OCI-LY1 (cell line): Measurements from ENCODE around the gene ADGRV1.

Experiments used
- H2AFZ ChIP-seq: fragments of 200-600 bp; sonication (generic), shearing (Covaris generic); 2 replicates; pipeline ENCODE4 v1.6.0; 2014; ENCODE audit warnings: antibody characterized with exemption, mild to moderate bottlenecking, low read length
- H3F3A ChIP-seq: fragments of 200-600 bp; sonication (generic), shearing (Covaris generic); 2 replicates; pipeline ENCODE4 v1.6.0; 2014; ENCODE audit warnings: mild to moderate bottlenecking, antibody characterized with exemption, low read length, moderate library complexity; ENCODE audit not compliant: insufficient read depth
- H3K27ac ChIP-seq: fragments of 200-600 bp; sonication (generic); 2 replicates; pipeline ENCODE4 v1.5.1; 2014; ENCODE audit warnings: low read length, mixed run types, mild to moderate bottlenecking, low read depth; ENCODE audit not compliant: poor library complexity, severe bottlenecking
- H3K27me3 ChIP-seq: fragments of 200-600 bp; sonication (generic); 2 replicates; pipeline ENCODE4 v1.6.0; 2014; ENCODE audit warnings: antibody characterized with exemption, mild to moderate bottlenecking, low read length, moderate library complexity; ENCODE audit not compliant: insufficient read depth
- H3K36me3 ChIP-seq: fragments of 200-600 bp; sonication (generic); 2 replicates; pipeline ENCODE4 v1.6.1; 2014; ENCODE audit warnings: mild to moderate bottlenecking, antibody characterized with exemption, low read length, moderate library complexity, mixed read lengths; ENCODE audit not compliant: insufficient read depth
- H3K4me1 ChIP-seq: fragments of 200-600 bp; sonication (generic); 2 replicates; pipeline ENCODE4 v1.5.1; 2014; ENCODE audit warnings: mild to moderate bottlenecking, low read length, moderate library complexity; ENCODE audit not compliant: insufficient read depth, severe bottlenecking
- H3K4me2 ChIP-seq: fragments of 200-600 bp; sonication (generic), shearing (Covaris generic); 2 replicates; pipeline ENCODE4 v1.6.1; 2014; ENCODE audit warnings: low read length
- H3K4me3 ChIP-seq: fragments of 200-600 bp; sonication (generic); 2 replicates; pipeline ENCODE4 v1.5.1; 2014; ENCODE audit warnings: low read length, low read depth, mild to moderate bottlenecking, mixed read lengths; ENCODE audit not compliant: poor library complexity, severe bottlenecking
- H3K79me2 ChIP-seq: fragments of 200-600 bp; shearing (Covaris generic); 2 replicates; pipeline ENCODE4 v1.6.1; 2016; ENCODE audit warnings: mixed run types, low read length, mixed read lengths; ENCODE audit not compliant: insufficient read depth
- H3K9ac ChIP-seq: fragments of 200-600 bp; sonication (generic), shearing (Covaris generic); 2 replicates; pipeline ENCODE4 v1.6.1; 2014; ENCODE audit warnings: mild to moderate bottlenecking, low read length, mixed read lengths
- H3K9me2 ChIP-seq: fragments of 200-600 bp; sonication (generic), shearing (Covaris generic); 2 replicates; pipeline ENCODE4 v1.6.1; 2014; ENCODE audit warnings: low read depth, mild to moderate bottlenecking, low read length, mixed read lengths
- H3K9me3 ChIP-seq: fragments of 200-600 bp; shearing (Covaris generic); 2 replicates; pipeline ENCODE4 v1.6.1; 2014; ENCODE audit warnings: low read length, mixed read lengths
- H4K20me1 ChIP-seq: fragments of 200-600 bp; sonication (generic), shearing (Covaris generic); 2 replicates; pipeline ENCODE4 v1.6.0; 2016; ENCODE audit warnings: mild to moderate bottlenecking, low read length; ENCODE audit not compliant: insufficient read depth
- EZH2 ChIP-seq: fragments of 200-600 bp; sonication (generic), shearing (Covaris generic); IDR thresholded peaks from 2 replicates; pipeline ENCODE4 v1.8.0; 2017; ENCODE audit warnings: borderline replicate concordance, mixed run types, mild to moderate bottlenecking, antibody characterized with exemption, low read length, moderate library complexity, mixed read lengths
- TF ChIP-seq, protein P1 (sequence below): fragments of 200-600 bp; sonication (generic), shearing (Covaris generic); IDR thresholded peaks from 2 replicates; pipeline ENCODE4 v1.5.1; 2017; ENCODE audit warnings: mild to moderate bottlenecking, antibody characterized with exemption, low read length, moderate library complexity, mixed read lengths

The ADGRV1 gene

DNA sequence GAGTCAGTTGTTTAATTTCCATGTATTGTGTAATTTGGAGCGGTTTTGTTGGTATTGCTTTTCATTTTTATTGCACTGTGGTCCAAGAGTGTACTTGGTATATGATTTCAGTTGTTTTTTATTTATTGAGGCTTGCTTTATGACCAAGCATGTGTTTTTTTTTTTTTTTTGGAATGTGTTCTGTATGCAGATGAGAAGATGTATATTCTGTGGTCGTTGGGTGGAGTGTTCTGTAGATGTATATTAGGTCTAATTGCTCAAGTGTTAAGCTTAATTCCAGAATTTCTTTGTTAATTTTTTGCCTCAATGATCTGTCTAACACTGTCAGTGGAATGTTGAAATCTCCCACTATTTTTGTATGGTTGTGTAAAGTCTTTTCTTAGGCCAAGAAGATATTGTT, 23.4 kb downstream of the ADGRV1 start:
- Histone ChIP-seq H3K79me2 (no peaks in the 10 kb centered on the region), H3K27ac (no peak overlapping the region), H3K4me1 (no peaks in the 10 kb centered on the region), H3K4me3 (no peak overlapping the region), H2AFZ (no peak overlapping the region), H3K27me3 (no peaks in the 10 kb centered on the region), H3K9me3 (no peaks in the 10 kb centered on the region), H3K4me2 (no peak overlapping the region), H3K9me2 (no peaks in the 10 kb centered on the region), H3K36me3 (no peaks in the 10 kb centered on the region), H3K9ac (no peak overlapping the region), H4K20me1 (no peaks in the 10 kb centered on the region), H3F3A (no peaks in the 10 kb centered on the region)
- TF ChIP-seq, protein P1, sequence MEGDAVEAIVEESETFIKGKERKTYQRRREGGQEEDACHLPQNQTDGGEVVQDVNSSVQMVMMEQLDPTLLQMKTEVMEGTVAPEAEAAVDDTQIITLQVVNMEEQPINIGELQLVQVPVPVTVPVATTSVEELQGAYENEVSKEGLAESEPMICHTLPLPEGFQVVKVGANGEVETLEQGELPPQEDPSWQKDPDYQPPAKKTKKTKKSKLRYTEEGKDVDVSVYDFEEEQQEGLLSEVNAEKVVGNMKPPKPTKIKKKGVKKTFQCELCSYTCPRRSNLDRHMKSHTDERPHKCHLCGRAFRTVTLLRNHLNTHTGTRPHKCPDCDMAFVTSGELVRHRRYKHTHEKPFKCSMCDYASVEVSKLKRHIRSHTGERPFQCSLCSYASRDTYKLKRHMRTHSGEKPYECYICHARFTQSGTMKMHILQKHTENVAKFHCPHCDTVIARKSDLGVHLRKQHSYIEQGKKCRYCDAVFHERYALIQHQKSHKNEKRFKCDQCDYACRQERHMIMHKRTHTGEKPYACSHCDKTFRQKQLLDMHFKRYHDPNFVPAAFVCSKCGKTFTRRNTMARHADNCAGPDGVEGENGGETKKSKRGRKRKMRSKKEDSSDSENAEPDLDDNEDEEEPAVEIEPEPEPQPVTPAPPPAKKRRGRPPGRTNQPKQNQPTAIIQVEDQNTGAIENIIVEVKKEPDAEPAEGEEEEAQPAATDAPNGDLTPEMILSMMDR: no peak
- no peak for TF ChIP-seq EZH2

DNA sequence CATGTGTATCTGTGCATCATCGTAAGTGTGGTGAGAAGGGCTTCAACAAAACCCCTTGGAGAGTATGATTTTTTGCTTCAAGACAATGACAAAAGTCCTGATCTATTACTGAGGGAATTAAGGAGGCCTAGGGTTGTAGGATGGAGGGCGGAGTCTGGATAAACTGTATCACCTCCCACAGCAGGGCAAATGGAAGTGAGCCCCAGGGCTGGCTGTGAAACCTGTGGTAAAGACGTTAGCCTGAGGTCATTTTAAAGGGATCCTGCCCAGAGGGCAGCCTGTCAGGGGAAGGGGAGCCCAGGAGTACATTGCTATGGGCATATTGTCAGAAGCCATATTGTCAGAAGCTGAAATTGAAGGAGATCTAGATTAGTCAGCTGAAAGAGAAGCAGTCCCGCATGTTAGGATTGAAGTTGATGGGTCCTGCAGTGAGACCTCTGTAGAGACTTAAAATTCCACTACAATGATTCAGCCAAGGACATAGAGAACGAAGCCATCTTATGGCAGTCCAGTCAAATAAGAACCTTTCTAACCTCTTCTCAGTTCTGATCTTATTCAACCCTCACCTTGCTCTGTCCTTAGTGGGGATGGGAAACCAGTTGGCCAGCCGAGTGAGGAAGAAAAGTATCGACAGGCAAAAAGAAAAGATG, 26.9 kb downstream of the ADGRV1 start:
- H3K4me1 ChIP-seq: no peaks in the 10 kb centered on the region
- H3K9me2 ChIP-seq: no peaks in the 10 kb centered on the region
- no peak overlapping the region for H3K27ac ChIP-seq
- no peaks in the 10 kb centered on the region for H3K79me2 ChIP-seq
- no peak overlapping the region for H2AFZ ChIP-seq
- no peaks in the 10 kb centered on the region for H3K9me3 ChIP-seq
- H4K20me1 ChIP-seq: no peaks in the 10 kb centered on the region
- H3K27me3 ChIP-seq: no peaks in the 10 kb centered on the region
- H3K4me2 ChIP-seq: no peak overlapping the region
- no peak overlapping the region for H3K9ac ChIP-seq
- no peaks in the 10 kb centered on the region for H3F3A ChIP-seq
- H3K36me3 ChIP-seq: no peaks in the 10 kb centered on the region
- H3K4me3 ChIP-seq: no peak overlapping the region
- no peak for TF ChIP-seq EZH2
- TF ChIP-seq, protein P1: no peak

DNA sequence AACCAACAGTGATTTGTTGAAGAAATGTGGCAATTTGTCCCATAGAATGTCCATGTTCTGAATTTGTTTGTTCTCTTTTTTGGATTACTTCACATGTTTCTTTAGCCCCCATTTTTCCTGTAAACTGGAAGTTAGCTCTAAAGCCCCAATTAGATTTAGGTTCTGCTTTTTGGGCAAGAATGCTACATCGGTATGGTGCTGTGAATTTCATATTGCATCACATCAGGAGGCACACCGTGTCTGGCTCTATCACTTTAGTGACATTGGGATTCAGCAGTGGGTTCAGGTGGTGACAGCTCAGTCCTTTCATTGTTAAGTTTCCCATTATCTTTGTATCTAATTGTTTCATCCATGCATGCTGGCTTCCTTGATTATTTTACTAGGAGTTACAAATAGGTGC, 27.9 kb downstream of the ADGRV1 start:
- H3K27me3 ChIP-seq: no peaks in the 10 kb centered on the region
- no peaks in the 10 kb centered on the region for H3K79me2 ChIP-seq
- no peaks in the 10 kb centered on the region for H3K36me3 ChIP-seq
- no peaks in the 10 kb centered on the region for H3K4me1 ChIP-seq
- no peaks in the 10 kb centered on the region for H3F3A ChIP-seq
- no peak for TF ChIP-seq EZH2
- TF ChIP-seq, protein P1: no peak
- no peaks in the 10 kb centered on the region for H3K9me2 ChIP-seq
- H3K27ac ChIP-seq: no peak overlapping the region
- H4K20me1 ChIP-seq: no peaks in the 10 kb centered on the region
- no peak overlapping the region for H3K4me2 ChIP-seq
- no peaks in the 10 kb centered on the region for H3K9me3 ChIP-seq
- H3K4me3 ChIP-seq: no peak overlapping the region
- H2AFZ ChIP-seq: no peak overlapping the region
- H3K9ac ChIP-seq: no peak overlapping the region
